Effector memory CD4-positive, alpha-beta T cell (primary cell): ENCODE data around the gene MBNL1.

ENCODE experiments used
- DNase-seq, 3 donors: peaks; one replicate each; pipeline ENCODE4 v3.0.0-alpha.2; 2020
- H3K27ac ChIP-seq: 2 replicates; pipeline ENCODE4 v1.7.0; 2013; ENCODE audit warnings: mild to moderate bottlenecking, low read length, moderate library complexity; ENCODE audit not compliant: insufficient read depth, poor library complexity, severe bottlenecking
- H3K27me3 ChIP-seq: replicated peaks from 2 replicates; pipeline ENCODE4 v1.7.0; 2013; ENCODE audit warnings: mild to moderate bottlenecking, low read length; ENCODE audit not compliant: insufficient read depth, control insufficient read depth, poor library complexity, severe bottlenecking
- H3K36me3 ChIP-seq: 2 replicates; pipeline ENCODE4 v1.7.0; 2013; ENCODE audit warnings: mild to moderate bottlenecking, low read length, moderate library complexity; ENCODE audit not compliant: control insufficient read depth, insufficient read depth
- H3K4me1 ChIP-seq: 2 replicates; pipeline ENCODE4 v1.7.0; 2013; ENCODE audit warnings: low read length, mild to moderate bottlenecking; ENCODE audit not compliant: control insufficient read depth, insufficient read depth, poor library complexity, severe bottlenecking
- H3K4me3 ChIP-seq: 2 replicates; pipeline ENCODE4 v1.7.0; 2013; ENCODE audit warnings: low read length, low read depth, mild to moderate bottlenecking; ENCODE audit not compliant: insufficient read depth, poor library complexity, severe bottlenecking
- H3K9me3 ChIP-seq: 2 replicates; pipeline ENCODE4 v1.7.0; 2013; ENCODE audit warnings: mild to moderate bottlenecking, low read length, moderate library complexity; ENCODE audit not compliant: control insufficient read depth

MBNL1 gene

GRCh38 chr3:152260529-152260928, 8.2 kb upstream of the MBNL1 start:
- Histone ChIP-seq H3K36me3 (peaks cover 3% of the 10 kb centered on the region), H3K9me3 (no peaks in the 10 kb centered on the region), H3K4me3 (no peak overlapping the region), H3K27me3 (no peaks in the 10 kb centered on the region), H3K4me1 (peaks cover 45% of the 10 kb centered on the region), H3K27ac (peak overlapping the region; percentile 86)
- no peak for DNase-seq

- Histone ChIP-seq H3K27me3 (no peaks in the 10 kb centered on the region), H3K4me1 (peaks cover 41% of the 10 kb centered on the region), H3K9me3 (no peaks in the 10 kb centered on the region), H3K36me3 (peaks cover 3% of the 10 kb centered on the region), H3K4me3 (no peak overlapping the region), H3K27ac (no peak overlapping the region)
- no peak for DNase-seq
Measured at GRCh38 chr3:152261329-152261728, 7.4 kb upstream of the MBNL1 start.

GRCh38 chr3:152263711-152264110, 5.0 kb upstream of the MBNL1 start:
- no peaks in the 10 kb centered on the region for H3K9me3 ChIP-seq
- peaks cover 3% of the 10 kb centered on the region for H3K36me3 ChIP-seq
- peaks cover 40% of the 10 kb centered on the region for H3K4me1 ChIP-seq
- no peak overlapping the region for H3K27ac ChIP-seq
- DNase-seq, result no peak
- H3K4me3 ChIP-seq, result no peak overlapping the region
- no peaks in the 10 kb centered on the region for H3K27me3 ChIP-seq

GRCh38 chr3:152264378-152264777, 4.4 kb upstream of the MBNL1 start:
- H3K36me3 ChIP-seq, result peaks cover 3% of the 10 kb centered on the region
- no peak overlapping the region for H3K27ac ChIP-seq
- no peaks in the 10 kb centered on the region for H3K27me3 ChIP-seq
- H3K9me3 ChIP-seq, result no peaks in the 10 kb centered on the region
- H3K4me3 ChIP-seq, result no peak overlapping the region
- no peak for DNase-seq
- peaks cover 37% of the 10 kb centered on the region for H3K4me1 ChIP-seq

GRCh38 chr3:152266221-152266995, 2.3 kb upstream of the MBNL1 start:
- peaks cover 24% of the 10 kb centered on the region for H3K4me1 ChIP-seq
- no peak overlapping the region for H3K4me3 ChIP-seq
- DNase-seq, result no peak
- peak overlapping the region; percentile 98 for H3K27ac ChIP-seq
- no peaks in the 10 kb centered on the region for H3K27me3 ChIP-seq
- H3K36me3 ChIP-seq, result peaks cover 3% of the 10 kb centered on the region
- no peaks in the 10 kb centered on the region for H3K9me3 ChIP-seq

- no peaks in the 10 kb centered on the region for H3K36me3 ChIP-seq
- peaks cover 24% of the 10 kb centered on the region for H3K4me1 ChIP-seq
- H3K27ac ChIP-seq, result peak overlapping the region; percentile 98
- H3K27me3 ChIP-seq, result no peaks in the 10 kb centered on the region
- H3K4me3 ChIP-seq, result peak overlapping the region; percentile 90
- DNase-seq, result no peak
- H3K9me3 ChIP-seq, result no peaks in the 10 kb centered on the region
Measured at GRCh38 chr3:152267831-152268554, 736 bp upstream of the MBNL1 start.

- Histone ChIP-seq H3K27me3 (no peaks in the 10 kb centered on the region), H3K4me3 (peak overlapping the region; percentile 90), H3K4me1 (peaks cover 22% of the 10 kb centered on the region), H3K27ac (peak overlapping the region; percentile 98), H3K36me3 (no peaks in the 10 kb centered on the region), H3K9me3 (no peaks in the 10 kb centered on the region)
- peak; percentile 45 to 52 (median 49) for DNase-seq
Measured at GRCh38 chr3:152269056-152269830, 514 bp downstream of the MBNL1 start.

- peak in 2 of 3 donors; percentile 39 to 40 for DNase-seq
- peaks cover 23% of the 10 kb centered on the region for H3K4me1 ChIP-seq
- H3K27ac ChIP-seq, result peak overlapping the region; percentile 98
- H3K9me3 ChIP-seq, result no peaks in the 10 kb centered on the region
- H3K36me3 ChIP-seq, result no peaks in the 10 kb centered on the region
- H3K27me3 ChIP-seq, result no peaks in the 10 kb centered on the region
- peak overlapping the region; percentile 90 for H3K4me3 ChIP-seq
Measured at GRCh38 chr3:152269831-152270734, 1.4 kb downstream of the MBNL1 start.

- Histone ChIP-seq H3K4me3 (peak overlapping the region; percentile 90), H3K9me3 (no peaks in the 10 kb centered on the region), H3K4me1 (peaks cover 29% of the 10 kb centered on the region), H3K36me3 (no peaks in the 10 kb centered on the region), H3K27ac (peak overlapping the region; percentile 98), H3K27me3 (no peaks in the 10 kb centered on the region)
- no peak for DNase-seq
Measured at GRCh38 chr3:152270937-152271336, 2.2 kb downstream of the MBNL1 start.
